HepG2 (cell line): ENCODE data around the gene KRT82. TPM values are rescaled to one million over a fixed set of nuclear protein-coding genes. Genes with fewer than 3 reads are reported as not detected.

Experiments used
- ATAC-seq: fragments of 200-7000 bp; cut with Tn5 transposase; 3 replicates; pipeline ENCODE4 v1.9.1; 2020; ENCODE audit warnings: mild to moderate bottlenecking, moderate library complexity
- BruUV-seq: library from RNA; stranded (reverse); fragments of 400-500 nt; replicated peaks from 2 replicates; lab custom pipeline; 2021; lab: Mats Ljungman, UMichigan
- CTCF ChIA-PET: fragments of 300-600 bp; formaldehyde crosslinking; extraction: SDS; loops from one replicate; lab custom pipeline; 2021; ENCODE audit warnings: low total read pairs, inconsistent platforms, low intra/inter-chr PET ratio; lab: Yijun Ruan, JAX
- POLR2A ChIA-PET: fragments of 350-600 bp; sonication (Branson Sonifier 250); formaldehyde crosslinking; loops from one replicate; lab custom pipeline; 2020; ENCODE audit warnings: antibody characterized with exemption, inconsistent platforms; lab: Yijun Ruan, JAX
- DNase-seq: peaks from one replicate; pipeline ENCODE4 v3.0.0-alpha.2; 2015; ENCODE audit warnings: low spot score
- FAIRE-seq: peaks from 3 replicates; lab custom pipeline; 2011; peaks lifted over from hg19 to GRCh38; lab: Jason Lieb, UNC
- H2AFZ ChIP-seq: one replicate; pipeline ENCODE4 v1.6.1; 2011; ENCODE audit warnings: low read length, inconsistent platforms
- H3K27ac ChIP-seq: fragments of 300-600 bp; 3 replicates; pipeline ENCODE4 v1.8.0; 2011; ENCODE audit warnings: mixed run types, mild to moderate bottlenecking, mixed read lengths, low read length, inconsistent platforms; ENCODE audit not compliant: insufficient read depth; ENCODE audit errors: extremely low read length
- H3K27me3 ChIP-seq, 2 experiments: fragments of 200-600 bp in 1 of 2; 2 replicates in 1 of 2; 3 replicates in 1 of 2; pipeline versions ENCODE4 v1.6.0 to v1.8.0; 2011; ENCODE audit warnings: low read length in 2 of 2, mild to moderate bottlenecking in 2 of 2, moderate library complexity in 2 of 2, inconsistent platforms in 1 of 2; ENCODE audit not compliant: insufficient read depth in 2 of 2, control insufficient read depth in 1 of 2
- H3K36me3 ChIP-seq, 2 experiments: fragments of 200-600 bp in 1 of 2; replicated peaks in 1 of 2; 2 replicates in 1 of 2; 3 replicates in 1 of 2; pipeline versions ENCODE4 v1.5.1 to v1.8.0; 2011; ENCODE audit warnings: low read length in 2 of 2, inconsistent platforms in 1 of 2; ENCODE audit not compliant: insufficient read depth in 2 of 2, control insufficient read depth in 1 of 2
- H3K4me1 ChIP-seq: 2 replicates; pipeline ENCODE4 v1.5.1; 2012; ENCODE audit warnings: low read length, inconsistent platforms; ENCODE audit not compliant: insufficient read depth
- H3K4me2 ChIP-seq: 2 replicates; pipeline ENCODE4 v1.6.0; 2011; ENCODE audit warnings: low read depth, low read length, inconsistent platforms
- H3K4me3 ChIP-seq, 3 experiments: fragments of 200-600 bp in 1 of 3; sonication (generic), shearing (Covaris generic) in 1 of 3; replicated peaks in 1 of 3; 2 replicates each; pipeline ENCODE4 v1.5.1; 2011 to 2016; ENCODE audit warnings: low read length in 3 of 3, inconsistent platforms in 2 of 3, low read depth in 2 of 3, mild to moderate bottlenecking in 2 of 3, control low read depth in 1 of 3, mixed read lengths in 1 of 3; ENCODE audit not compliant: insufficient read depth in 1 of 3
- H3K79me2 ChIP-seq: one replicate; pipeline ENCODE4 v1.6.1; 2011; ENCODE audit warnings: low read length, inconsistent platforms; ENCODE audit not compliant: insufficient read depth
- H3K9ac ChIP-seq: 2 replicates; pipeline ENCODE4 v1.6.0; 2011; ENCODE audit warnings: mild to moderate bottlenecking, low read depth, low read length, inconsistent platforms; ENCODE audit not compliant: insufficient read depth
- H3K9me3 ChIP-seq: 2 replicates; pipeline ENCODE4 v1.5.1; 2012; ENCODE audit warnings: mild to moderate bottlenecking, low read length
- H4K20me1 ChIP-seq: 2 replicates; pipeline ENCODE4 v1.6.0; 2011; ENCODE audit warnings: inconsistent platforms, mild to moderate bottlenecking, low read length, moderate library complexity; ENCODE audit not compliant: insufficient read depth
- ISX ChIP-seq: sonication (generic); formaldehyde crosslinking; conservative IDR thresholded peaks from 2 replicates; pipeline ENCODE4 v1.5.0; 2020; ENCODE audit warnings: missing genetic modification reagents
- KDM5A ChIP-seq: fragments of 200-600 bp; sonication (generic); IDR thresholded peaks from 2 replicates; pipeline ENCODE4 v1.7.0; 2018; ENCODE audit warnings: antibody characterized with exemption, mild to moderate bottlenecking, low read length, borderline replicate concordance
- KIAA2018 ChIP-seq: sonication (generic); formaldehyde crosslinking; IDR thresholded peaks from 2 replicates; pipeline ENCODE4 v1.5.0; 2020; ENCODE audit warnings: mild to moderate bottlenecking, missing genetic modification reagents, borderline replicate concordance
- NFYC ChIP-seq: IDR thresholded peaks from 2 replicates; pipeline ENCODE4 v1.6.1; 2016; ENCODE audit warnings: missing genetic modification reagents, missing compliant biosample characterization
- RARA ChIP-seq: IDR thresholded peaks from 2 replicates; pipeline ENCODE4 v1.6.1; 2016; ENCODE audit warnings: missing genetic modification reagents, missing compliant biosample characterization
- SP5 ChIP-seq: IDR thresholded peaks from 2 replicates; pipeline ENCODE4 v1.6.1; 2016; ENCODE audit warnings: low read depth, borderline replicate concordance
- ZBTB26 ChIP-seq: IDR thresholded peaks from 2 replicates; pipeline ENCODE4 v1.6.1; 2016; ENCODE audit warnings: missing compliant biosample characterization, missing genetic modification reagents, borderline replicate concordance
- ZFAT ChIP-seq: sonication (generic); formaldehyde crosslinking; conservative IDR thresholded peaks from 2 replicates; pipeline ENCODE4 v1.8.1; 2023; ENCODE audit warnings: missing genetic modification reagents, inconsistent platforms
- ZFX ChIP-seq: sonication (generic); formaldehyde crosslinking; IDR thresholded peaks from 2 replicates; pipeline ENCODE4 v1.4.0; 2020; ENCODE audit warnings: mild to moderate bottlenecking, low read depth, missing genetic modification reagents, moderate library complexity
- ZNF282 ChIP-seq: fragments of 450-650 bp; IDR thresholded peaks from 2 replicates; pipeline ENCODE4 v1.6.1; 2018; ENCODE audit not compliant: partially characterized antibody
- ZNF431 ChIP-seq: sonication (generic); formaldehyde crosslinking; IDR thresholded peaks from 2 replicates; pipeline ENCODE4 v1.9.0; 2022; ENCODE audit warnings: missing genetic modification reagents, low read depth, mild to moderate bottlenecking, borderline replicate concordance
- ZNF614 ChIP-seq: IDR thresholded peaks from 2 replicates; pipeline ENCODE4 v1.6.1; 2018; ENCODE audit warnings: missing biosample characterization, missing genetic modification reagents, inconsistent platforms, borderline replicate concordance
- WGBS: methylation state at CpG from one replicate; pipeline ENCODE4 v1.1.6; 2017; ENCODE audit warnings: low lambda C conversion rate; 5-methylcytosine and 5-hydroxymethylcytosine counted together
- in situ Hi-C: cut with HindIII; loops from 2 replicates; pipeline ENCODE4 v1.10.0; 2017; ENCODE audit warnings: low pct_unique_long_range_greater_than_20kb; ENCODE audit not compliant: extremely low pct_ligation_motif_present
- intact Hi-C: fragments of 100-400 bp; cut with micrococcal nuclease; formaldehyde crosslinking; loops from one replicate; pipeline ENCODE4 v1.10.0; 2022; ENCODE audit not compliant: unreplicated experiment
- polyA plus RNA-seq, 8 experiments: library from polyadenylated mRNA; depleted of rRNA in 3 of 8; stranded (reverse) in 7 of 8; unstranded in 1 of 8; fragments of >200 nt; fragmentation: Illumina TruSeq in 4 of 8; extraction: Trizol in 4 of 8; gene quantifications; 2 replicates each; pipeline versions ENCODE4 v1.2.1 to v1.2.3, GENCODE V29; 2011 to 2016; ENCODE audit warnings: low read depth in 4 of 8, missing spikeins in 1 of 8, mixed read lengths in 1 of 8; ENCODE audit not compliant: insufficient read depth in 1 of 8
- total RNA-seq, 5 experiments: library from RNA; depleted of rRNA; stranded (reverse); fragments of >200 nt; fragmentation: Illumina TruSeq; extraction: Trizol; gene quantifications; 2 replicates each; pipeline ENCODE4 v1.2.3, GENCODE V29; 2016; ENCODE audit warnings: low read depth in 1 of 5

Gene KRT82
- total and polyA plus RNA-seq, 2 of the 13 experiments (the other 11 are each of a cell fraction or from before 2014, with no cell fraction given), result not detected

DNA sequence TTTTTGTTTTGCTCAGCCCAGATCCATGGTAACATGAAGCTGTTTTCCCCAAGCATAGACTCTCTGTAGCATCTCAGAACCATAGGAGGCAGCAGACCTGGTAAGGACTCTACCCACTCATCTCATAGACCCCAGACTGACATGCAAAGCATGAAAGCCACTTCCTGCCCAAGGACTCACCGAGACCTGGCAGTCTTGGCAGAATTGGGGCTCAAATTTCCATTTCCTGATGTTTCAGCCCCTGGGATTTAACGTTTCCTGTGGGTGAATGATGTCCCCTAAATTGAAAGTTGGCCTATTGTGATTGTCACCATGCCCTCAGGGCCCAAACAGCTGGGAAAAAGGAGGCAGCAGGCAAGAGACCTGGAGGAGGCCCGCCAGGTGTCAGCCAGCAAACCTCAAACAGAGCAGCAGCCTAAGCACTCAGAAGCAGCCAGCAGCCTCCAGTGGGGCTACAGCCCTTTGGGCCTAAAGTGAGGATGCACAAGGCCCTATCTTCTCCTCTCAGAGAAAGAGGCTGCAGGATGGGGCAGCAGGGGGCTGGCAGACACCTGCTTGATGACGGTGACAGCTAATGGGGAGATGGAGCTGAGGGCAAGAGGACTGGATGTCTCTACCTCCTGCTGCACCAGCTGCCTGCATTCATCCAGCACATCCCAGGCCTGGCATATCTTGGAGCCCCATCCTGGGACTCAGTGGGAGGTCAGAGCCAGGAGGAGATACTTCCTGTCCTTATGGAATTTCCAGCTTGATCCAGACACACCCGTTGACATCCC lies 47.4 kb downstream of the KRT82 start:
- Histone ChIP-seq H4K20me1 (no peaks in the 10 kb centered on the region), H3K4me2 (no peak overlapping the region), H2AFZ (no peak overlapping the region), H3K9ac (no peak overlapping the region), H3K27ac (no peak overlapping the region), H3K9me3 (no peaks in the 10 kb centered on the region), H3K4me1 (peaks cover 5% of the 10 kb centered on the region; the same call in 1 of the 2 replicates), H3K4me3 (no peak overlapping the region), H3K36me3 (no peaks in the 10 kb centered on the region), H3K79me2 (no peaks in the 10 kb centered on the region), H3K27me3 (0 out of 5 replicates have a peak, but pooled peaks cover 0 to 5% of the 10 kb centered on the region in 2 experiments)
- intact Hi-C loops (no loop called here), in situ Hi-C loops (no loop called here)
- DNase-seq (no peak), ATAC-seq (no peak), FAIRE-seq (no peak)
- WGBS, result 6% methylated on average over 3 of the region's 5 CpGs
- no TSS peak for BruUV-seq
- POLR2A ChIA-PET, result no interaction called here
- CTCF ChIA-PET, result no interaction called here
- TF ChIP-seq NFYC (CRISPR knock-in tag) (no peak), SP5 (CRISPR knock-in tag) (no peak), ISX (CRISPR knock-in tag) (no peak), KDM5A (no peak), ZFX (no peak), KIAA2018 (CRISPR knock-in tag) (no peak), ZNF614 (CRISPR knock-in tag) (no peak), RARA (no peak), ZNF282 (no peak), ZFAT (CRISPR knock-in tag) (no peak), ZNF431 (CRISPR knock-in tag) (no peak), ZBTB26 (CRISPR knock-in tag) (no peak)
